ENCODE results near the gene GPR62. TPM values are rescaled to one million over a fixed set of nuclear protein-coding genes. Genes with fewer than 3 reads are reported as not detected.

The GPR62 gene
- total and polyA plus RNA-seq, 9 of the 15 experiments (the other 6 are each of a cell fraction or from before 2014, with no cell fraction given) = not detected

DNA sequence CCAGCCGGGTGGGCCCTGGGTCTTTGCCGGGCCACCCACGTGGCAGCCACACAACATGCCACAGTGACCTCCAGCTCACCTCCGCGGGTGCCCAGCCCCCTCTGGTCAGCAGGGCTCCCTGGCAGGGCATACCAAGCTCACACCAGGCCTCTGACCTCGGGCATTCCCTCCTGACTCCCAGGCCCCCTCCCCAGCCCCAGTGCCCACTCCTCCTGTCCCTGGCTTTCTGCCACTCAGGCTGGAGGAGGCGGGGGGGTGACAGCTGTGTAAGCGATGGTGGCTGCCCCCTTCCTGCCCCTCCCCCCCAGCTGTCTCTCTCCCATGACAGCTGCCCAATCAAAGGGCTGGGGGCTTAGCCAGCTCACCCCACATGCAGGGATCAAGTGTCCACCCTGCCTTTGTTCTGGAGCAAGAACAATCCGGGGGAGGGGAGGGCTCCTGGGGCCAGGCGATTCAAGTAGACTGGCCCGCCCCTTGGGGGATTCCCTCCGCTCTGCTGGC lies 8.8 kb downstream of the GPR62 start:
- intact Hi-C loops (cut with micrococcal nuclease) (no loop called here), in situ Hi-C loops (cut with MboI) (no loop called here)
- no peaks in the 10 kb centered on the region for H3K9me3 ChIP-seq (replicated peaks; ENCODE audit: control insufficient read depth, insufficient read depth, low read depth, low read length)
- H3K9ac ChIP-seq (ENCODE audit: insufficient read depth in 1 of 2, low read depth in 2 of 2, low read length in 2 of 2) = no peak overlapping the region
- peaks cover 0 to 17% of the 10 kb centered on the region in 2 experiments; a peak in 2 of 5 replicates for H3K27me3 ChIP-seq (ENCODE audit: control insufficient read depth in 2 of 2, insufficient read depth in 2 of 2, low read length in 2 of 2)
- DNase-seq (ENCODE audit: extremely low read depth in 1 of 4, low spot score in 3 of 4) = no peak
- H3K36me3 ChIP-seq (ENCODE audit: control insufficient read depth, insufficient read depth, low read length) = peaks cover 6% of the 10 kb centered on the region; the same call in 1 of the 3 replicates
- H3K27ac ChIP-seq (ENCODE audit: extremely low read depth, low read depth, low read length) = no peak overlapping the region
- H3K4me1 ChIP-seq (replicated peaks in 1 of 2; ENCODE audit: control insufficient read depth in 2 of 2, insufficient read depth in 2 of 2, low read length in 2 of 2) = peaks cover 0 to 45% of the 10 kb centered on the region in 2 experiments; a peak in 3 of 5 replicates
- no peak for ATAC-seq
- no TSS peak for BruUV-seq (replicated peaks)
- no peak overlapping the region for H3K4me3 ChIP-seq
- 33% methylated on average over 4 of the region's 12 CpGs for WGBS (ENCODE audit: insufficient coverage, low coverage, missing lambda C conversion rate)
- no peak overlapping the region for H3K4me2 ChIP-seq (ENCODE audit: insufficient read depth, low read length)
- FAIRE-seq = no peak
- ChIA-PET POLR2A (interaction anchor here (1.1 to 1.9 kb wide), 2 partner anchors 15 to 21 kb away, joined by 3 to 6 read pairs; no protein-coding TSS in a partner anchor), CTCF (ENCODE audit: low intra/inter-chr PET ratio) (no interaction called here)
- 0 out of 2 replicates have a peak, but pooled peaks cover 6% of the 10 kb centered on the region for H4K20me1 ChIP-seq (replicated peaks; ENCODE audit: control insufficient read depth, insufficient read depth, low read length)
- TF ChIP-seq BRF1 (IDR thresholded peaks at IDR 0.05; ENCODE audit: borderline replicate concordance, extremely low read depth, insufficient read length) (no peak), ZNF785 (CRISPR knock-in tag; IDR thresholded peaks at IDR 0.05) (no peak), HDAC3 (IDR thresholded peaks at IDR 0.05; ENCODE audit: borderline replicate concordance, partially characterized antibody) (no peak), UBTF (IDR thresholded peaks at IDR 0.05; ENCODE audit: borderline replicate concordance in 1 of 2, low read depth in 2 of 2, low read length in 2 of 2) (no peak)
- H3K79me2 ChIP-seq (ENCODE audit: control insufficient read depth, insufficient read depth, low read length) = no peaks in the 10 kb centered on the region; the same call in 2 of the 3 replicates
- H3K9me1 ChIP-seq (ENCODE audit: control insufficient read depth, insufficient read depth, low read length) = peaks cover 3% of the 10 kb centered on the region
- no peak overlapping the region for H2AFZ ChIP-seq (ENCODE audit: low read depth, low read length)

Measured in K562 (cell line).